Epidermal melanocyte (primary cell): ENCODE measurements around the gene CES4A.
"Not testable (repeated sequence)": the region's sequence is repeated elsewhere in the genome, so short reads cannot be mapped to it uniquely, and the experiment has no call there.

Experiments used
- DNase-seq: peaks from one replicate; pipeline ENCODE4 v3.0.0; 2011; ENCODE audit warnings: low spot score; ENCODE audit not compliant: insufficient read length

The CES4A gene

DNA sequence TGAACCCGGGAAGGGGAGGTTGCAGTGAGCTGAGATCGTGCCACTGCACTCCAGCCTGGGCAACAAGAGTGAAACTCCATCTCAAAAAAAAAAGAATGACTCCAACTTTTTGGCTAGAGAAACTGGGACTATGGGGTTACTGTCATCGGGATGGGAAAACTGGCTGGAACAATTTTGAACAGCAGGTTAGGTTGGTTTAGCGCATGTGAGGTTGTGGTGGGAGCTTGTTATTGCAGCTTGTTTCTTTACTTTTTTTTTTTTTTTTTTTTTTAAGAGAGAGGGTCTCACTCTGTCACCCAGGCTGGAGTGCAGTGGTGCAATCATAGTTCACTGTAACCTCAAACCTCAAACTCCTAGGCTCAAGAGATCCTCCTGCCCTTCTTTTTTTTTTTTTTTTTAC, 53.1 kb downstream of the CES4A start:
- not testable (repeated sequence) for DNase-seq

DNA sequence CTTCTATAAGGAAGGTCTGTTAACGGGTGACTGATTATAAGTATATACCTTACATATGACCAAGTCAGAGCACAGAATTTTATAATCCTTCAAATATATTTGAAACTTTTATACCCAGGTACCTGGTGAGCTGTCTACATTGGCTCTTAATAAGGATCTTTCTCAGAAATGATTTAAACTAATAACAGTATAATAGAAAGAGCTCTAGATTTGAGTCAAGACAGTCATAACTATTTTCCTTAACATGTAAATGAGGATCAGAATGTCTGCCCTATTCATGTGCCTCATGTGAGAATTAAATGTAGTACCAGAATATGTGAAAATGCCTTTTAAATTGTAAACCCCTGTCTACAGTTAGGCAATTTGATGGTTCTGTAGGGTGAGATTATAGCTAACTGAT, 55.0 kb downstream of the CES4A start:
- no peak for DNase-seq

DNA sequence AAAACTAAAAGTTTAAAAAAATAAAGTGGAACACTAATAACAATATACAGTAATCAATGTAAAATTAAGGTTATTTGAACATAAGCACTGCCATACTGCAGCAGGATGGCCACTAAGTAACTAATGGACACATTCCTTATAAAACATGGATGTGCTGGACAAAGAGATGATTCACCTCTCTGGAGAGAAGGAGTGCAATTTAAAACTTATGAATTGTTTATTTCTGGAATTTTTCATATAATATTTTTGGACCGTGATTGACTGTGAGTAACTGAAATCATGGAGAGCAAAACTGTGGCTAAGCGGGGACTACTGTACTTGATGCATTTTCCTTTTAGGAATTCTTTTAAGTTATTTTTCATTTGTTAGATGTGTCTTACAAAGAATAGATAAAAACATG, 62.4 kb downstream of the CES4A start:
- no peak for DNase-seq

DNA sequence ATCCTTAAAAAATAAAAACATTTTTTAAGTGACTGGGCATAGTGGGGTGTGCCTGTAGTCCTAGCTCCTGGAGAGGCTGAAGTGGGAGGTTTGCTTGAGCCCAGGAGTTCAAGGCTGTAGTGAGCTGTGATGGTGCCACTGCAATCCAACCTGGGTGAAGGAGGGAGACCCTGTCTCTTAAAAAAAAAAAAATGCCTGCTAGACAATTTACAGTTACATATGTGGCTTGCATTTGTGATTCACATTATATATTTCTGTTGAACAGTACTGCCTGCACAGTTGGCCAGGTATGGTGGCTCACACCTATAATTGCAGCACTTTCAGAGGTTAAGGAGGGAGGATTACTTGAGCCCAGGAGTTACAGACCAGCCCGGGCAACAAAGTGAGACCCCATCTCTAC, 64.0 kb downstream of the CES4A start:
- no peak for DNase-seq

DNA sequence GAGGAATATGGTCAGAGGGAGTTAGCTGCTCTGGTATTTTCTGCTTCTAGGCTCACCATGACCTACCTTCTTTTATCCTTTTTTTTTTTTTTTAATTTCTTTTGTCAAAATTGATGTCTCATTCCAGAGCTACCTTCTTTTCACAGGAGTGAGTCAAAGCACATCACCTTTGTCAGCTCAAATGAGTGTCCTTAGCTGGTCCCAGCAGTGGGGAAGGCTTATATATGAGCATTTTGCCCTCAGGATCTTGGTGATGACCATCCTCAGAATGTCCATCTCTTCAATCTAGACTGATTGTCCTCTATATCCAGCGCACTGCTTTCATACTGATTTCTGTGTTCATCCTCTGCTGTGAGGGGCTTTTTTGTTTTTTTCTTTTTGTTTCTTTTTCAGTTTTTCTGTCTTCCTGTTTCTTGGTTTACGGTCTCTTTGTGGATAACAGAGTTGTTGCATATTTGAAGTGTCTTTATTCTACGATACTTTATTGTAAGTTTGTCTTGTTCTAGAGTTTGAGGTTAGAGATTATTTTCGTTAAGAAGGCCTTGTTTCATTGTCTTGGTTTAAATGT, 65.5 kb downstream of the CES4A start:
- DNase-seq: no peak

DNA sequence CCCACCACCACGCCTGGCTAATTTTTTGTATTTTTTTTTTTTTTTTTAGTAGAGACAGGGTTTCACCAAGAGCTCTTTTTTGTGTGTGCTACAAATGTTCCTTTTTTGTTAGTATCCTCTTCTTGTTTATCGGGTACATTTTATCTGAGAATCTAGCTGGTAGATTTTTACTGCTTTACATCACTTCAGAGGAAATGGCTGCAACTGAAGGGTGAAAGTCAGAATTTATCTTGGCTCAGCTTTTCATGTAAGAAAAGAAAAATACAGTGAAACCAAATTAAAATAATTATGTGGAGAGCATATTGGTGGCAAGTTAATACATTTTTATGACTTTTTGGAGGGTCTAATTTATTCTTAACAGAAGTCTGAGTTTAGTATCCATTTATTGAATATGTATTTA, 66.5 kb downstream of the CES4A start:
- no peak for DNase-seq

DNA sequence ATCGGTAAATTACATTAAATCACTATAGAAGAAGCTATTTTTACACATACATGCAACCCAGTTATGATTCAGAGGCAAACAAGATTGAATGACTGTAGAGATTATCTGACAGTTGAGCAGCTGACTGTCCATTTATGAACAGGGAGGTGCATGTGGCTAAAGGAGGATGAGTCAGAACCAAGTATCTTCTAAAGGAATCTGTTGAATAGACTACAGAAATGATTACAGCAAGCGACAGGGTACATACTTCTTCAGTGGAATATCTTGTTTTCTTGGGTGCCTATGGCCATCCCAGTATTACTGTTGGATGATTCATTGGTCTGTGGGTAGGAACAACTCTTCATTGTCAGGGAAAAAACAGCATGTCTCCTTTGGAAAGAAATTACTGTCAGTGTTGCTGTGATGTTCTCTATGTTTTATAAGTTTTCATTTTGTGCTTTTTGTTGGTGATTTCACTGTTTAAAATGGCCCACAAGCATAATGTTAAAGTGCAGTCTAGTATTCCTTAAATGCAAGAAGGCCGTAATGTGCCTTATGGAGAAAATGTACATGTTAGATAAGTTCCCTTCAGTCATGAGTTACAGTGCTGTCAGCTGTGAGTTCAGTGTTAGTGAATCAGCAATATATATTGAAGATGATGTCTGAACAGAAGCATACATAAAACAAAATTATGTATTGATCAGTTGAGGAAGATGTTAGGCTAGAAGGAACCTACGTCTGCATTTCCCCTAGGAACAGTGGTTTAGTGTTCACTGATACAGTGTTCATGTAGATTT, 67.5 kb downstream of the CES4A start:
- DNase-seq: peak; percentile 71
